Sigmoid colon (tissue), 4 donors: ENCODE data around the gene PIGM.
"Not testable (repeated sequence)": the region's sequence is repeated elsewhere in the genome, so short reads cannot be mapped to it uniquely, and the experiment has no call there.

ENCODE experiments used
- EP300 ChIP-seq, 4 donors: sonication (generic); formaldehyde crosslinking; IDR thresholded peaks; one replicate each; pipeline ENCODE4 v1.6.1; 2017; ENCODE audit warnings: antibody characterized with exemption in 4 of 4
- POLR2A ChIP-seq, 2 donors: fragments of 450-650 bp; IDR thresholded peaks; one replicate each; pipeline ENCODE4 v1.6.1; 2016; ENCODE audit warnings: antibody characterized with exemption in 2 of 2, mild to moderate bottlenecking in 2 of 2, moderate library complexity in 2 of 2
- POLR2AphosphoS5 ChIP-seq, 4 donors: sonication (generic); formaldehyde crosslinking; IDR thresholded peaks; one replicate each; pipeline ENCODE4 v1.6.1; 2017; ENCODE audit warnings: antibody characterized with exemption in 4 of 4
- TF ChIP-seq, protein P1 (sequence below), 4 experiments: fragments of 450-650 bp in 3 of 4; fragments of 200-600 bp in 1 of 4; IDR thresholded peaks; one replicate each; pipeline ENCODE4 v1.5.1; 2016 to 2019; ENCODE audit warnings: antibody characterized with exemption in 4 of 4, mild to moderate bottlenecking in 3 of 4, moderate library complexity in 2 of 4

GRCh38 chr1:160050182-160050581, 18.4 kb upstream of the PIGM start:
- not testable (repeated sequence) for TF ChIP-seq POLR2A, EP300, POLR2AphosphoS5 (IDR thresholded peaks at IDR 0.05)
- TF ChIP-seq, protein P1, sequence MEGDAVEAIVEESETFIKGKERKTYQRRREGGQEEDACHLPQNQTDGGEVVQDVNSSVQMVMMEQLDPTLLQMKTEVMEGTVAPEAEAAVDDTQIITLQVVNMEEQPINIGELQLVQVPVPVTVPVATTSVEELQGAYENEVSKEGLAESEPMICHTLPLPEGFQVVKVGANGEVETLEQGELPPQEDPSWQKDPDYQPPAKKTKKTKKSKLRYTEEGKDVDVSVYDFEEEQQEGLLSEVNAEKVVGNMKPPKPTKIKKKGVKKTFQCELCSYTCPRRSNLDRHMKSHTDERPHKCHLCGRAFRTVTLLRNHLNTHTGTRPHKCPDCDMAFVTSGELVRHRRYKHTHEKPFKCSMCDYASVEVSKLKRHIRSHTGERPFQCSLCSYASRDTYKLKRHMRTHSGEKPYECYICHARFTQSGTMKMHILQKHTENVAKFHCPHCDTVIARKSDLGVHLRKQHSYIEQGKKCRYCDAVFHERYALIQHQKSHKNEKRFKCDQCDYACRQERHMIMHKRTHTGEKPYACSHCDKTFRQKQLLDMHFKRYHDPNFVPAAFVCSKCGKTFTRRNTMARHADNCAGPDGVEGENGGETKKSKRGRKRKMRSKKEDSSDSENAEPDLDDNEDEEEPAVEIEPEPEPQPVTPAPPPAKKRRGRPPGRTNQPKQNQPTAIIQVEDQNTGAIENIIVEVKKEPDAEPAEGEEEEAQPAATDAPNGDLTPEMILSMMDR (IDR thresholded peaks at IDR 0.05), result not testable (repeated sequence)
